GM06990 (cell line): ENCODE results near the gene PTCH2.
A peak's percentile ranks its signal among the peaks of the same experiment; 100 is the strongest.
"Not testable (repeated sequence)": the region's sequence is repeated elsewhere in the genome, so short reads cannot be mapped to it uniquely, and the experiment has no call there.

Experiments
- DNase-seq: peaks from one replicate; pipeline ENCODE4 v3.0.0-alpha.2; 2011; ENCODE audit not compliant: insufficient read length; ENCODE audit errors: extremely low read depth
- H3K27me3 ChIP-seq: replicated peaks from 2 replicates; pipeline ENCODE4 v1.6.0; 2011; ENCODE audit warnings: low read length; ENCODE audit not compliant: control insufficient read depth, insufficient read depth
- H3K36me3 ChIP-seq: 2 replicates; pipeline ENCODE4 v1.5.1; 2011; ENCODE audit warnings: low read length; ENCODE audit not compliant: control insufficient read depth, insufficient read depth
- H3K4me3 ChIP-seq: replicated peaks from 2 replicates; pipeline ENCODE4 v1.5.1; 2011; ENCODE audit warnings: low read depth, mild to moderate bottlenecking, control low read depth, low read length
- TF ChIP-seq, protein P1 (sequence below): IDR thresholded peaks from 2 replicates; pipeline ENCODE4 v1.5.1; 2011; ENCODE audit warnings: low read length, control low read depth, mild to moderate bottlenecking, inconsistent platforms; ENCODE audit not compliant: insufficient read depth, poor library complexity, severe bottlenecking

PTCH2 gene

DNA sequence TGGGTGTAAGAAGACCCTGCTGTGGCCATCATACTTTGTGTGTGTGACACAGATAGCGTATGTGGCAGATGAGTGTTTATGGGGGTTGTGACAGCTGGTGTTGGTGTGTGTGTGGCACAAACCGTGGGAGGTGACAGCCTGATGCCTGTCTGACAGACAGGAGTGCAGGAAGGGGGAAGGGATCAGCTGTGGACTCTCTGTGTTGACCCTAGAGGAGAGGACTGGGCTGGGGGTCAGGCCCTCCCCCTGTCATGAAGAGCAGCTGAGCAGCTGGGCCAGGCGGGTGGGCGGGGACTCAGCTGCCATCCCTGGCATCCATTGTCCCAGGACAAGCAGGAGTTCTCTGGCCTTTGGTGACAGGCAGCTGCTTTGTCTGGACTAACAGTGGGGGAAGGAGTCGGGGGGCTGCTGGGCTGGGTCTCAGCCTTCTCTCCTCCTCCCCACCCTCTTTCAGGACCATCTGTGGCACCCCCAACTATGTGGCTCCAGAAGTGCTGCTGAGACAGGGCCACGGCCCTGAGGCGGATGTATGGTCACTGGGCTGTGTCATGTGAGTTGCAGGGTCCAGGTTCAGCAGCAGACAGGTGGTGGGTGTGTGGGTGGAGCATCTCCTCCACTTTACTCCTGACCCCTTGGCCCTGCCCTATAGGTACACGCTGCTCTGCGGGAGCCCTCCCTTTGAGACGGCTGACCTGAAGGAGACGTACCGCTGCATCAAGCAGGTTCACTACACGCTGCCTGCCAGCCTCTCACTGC lies 40.6 kb downstream of the PTCH2 start:
- Histone ChIP-seq H3K4me3 (peak overlapping the region; percentile 70), H3K36me3 (peaks cover 30% of the 10 kb centered on the region), H3K27me3 (no peaks in the 10 kb centered on the region)
- DNase-seq: no peak
- TF ChIP-seq, protein P1, sequence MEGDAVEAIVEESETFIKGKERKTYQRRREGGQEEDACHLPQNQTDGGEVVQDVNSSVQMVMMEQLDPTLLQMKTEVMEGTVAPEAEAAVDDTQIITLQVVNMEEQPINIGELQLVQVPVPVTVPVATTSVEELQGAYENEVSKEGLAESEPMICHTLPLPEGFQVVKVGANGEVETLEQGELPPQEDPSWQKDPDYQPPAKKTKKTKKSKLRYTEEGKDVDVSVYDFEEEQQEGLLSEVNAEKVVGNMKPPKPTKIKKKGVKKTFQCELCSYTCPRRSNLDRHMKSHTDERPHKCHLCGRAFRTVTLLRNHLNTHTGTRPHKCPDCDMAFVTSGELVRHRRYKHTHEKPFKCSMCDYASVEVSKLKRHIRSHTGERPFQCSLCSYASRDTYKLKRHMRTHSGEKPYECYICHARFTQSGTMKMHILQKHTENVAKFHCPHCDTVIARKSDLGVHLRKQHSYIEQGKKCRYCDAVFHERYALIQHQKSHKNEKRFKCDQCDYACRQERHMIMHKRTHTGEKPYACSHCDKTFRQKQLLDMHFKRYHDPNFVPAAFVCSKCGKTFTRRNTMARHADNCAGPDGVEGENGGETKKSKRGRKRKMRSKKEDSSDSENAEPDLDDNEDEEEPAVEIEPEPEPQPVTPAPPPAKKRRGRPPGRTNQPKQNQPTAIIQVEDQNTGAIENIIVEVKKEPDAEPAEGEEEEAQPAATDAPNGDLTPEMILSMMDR: no peak

DNA sequence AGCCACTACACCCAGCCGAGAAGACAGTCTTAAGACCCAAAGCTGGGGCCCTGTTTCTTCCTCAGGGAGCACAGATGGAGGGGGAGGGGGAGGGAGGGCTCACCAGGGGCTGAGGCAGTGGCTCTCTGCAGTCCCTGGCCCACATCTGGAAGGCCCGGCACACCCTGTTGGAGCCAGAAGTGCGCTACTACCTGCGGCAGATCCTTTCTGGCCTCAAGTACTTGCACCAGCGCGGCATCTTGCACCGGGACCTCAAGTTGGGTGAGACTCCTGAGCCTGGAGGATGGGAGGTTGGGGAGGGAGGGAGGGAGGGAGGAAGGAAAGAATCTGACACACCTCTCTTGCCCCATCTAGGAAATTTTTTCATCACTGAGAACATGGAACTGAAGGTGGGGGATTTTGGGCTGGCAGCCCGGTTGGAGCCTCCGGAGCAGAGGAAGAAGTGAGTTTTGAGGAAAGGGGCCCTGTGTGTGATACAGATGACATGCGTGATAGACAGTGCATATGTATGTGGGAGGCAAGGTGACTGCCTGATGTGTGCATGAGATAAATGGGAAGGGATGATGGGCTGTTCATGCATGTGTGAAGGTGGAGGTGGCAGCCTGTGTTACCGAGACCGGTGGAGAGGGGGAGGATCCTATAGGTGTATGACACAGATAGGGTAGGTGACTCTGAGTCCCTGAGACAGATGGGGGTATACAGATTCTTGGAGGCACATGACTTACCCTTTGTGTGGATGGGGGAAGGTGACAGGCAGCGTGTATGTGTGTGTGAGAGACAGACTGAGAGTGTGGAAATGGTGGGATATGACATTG lies 41.4 kb downstream of the PTCH2 start:
- DNase-seq: no peak
- peak overlapping the region; percentile 70 for H3K4me3 ChIP-seq
- TF ChIP-seq, protein P1: no peak
- peaks cover 28% of the 10 kb centered on the region for H3K36me3 ChIP-seq
- no peaks in the 10 kb centered on the region for H3K27me3 ChIP-seq

DNA sequence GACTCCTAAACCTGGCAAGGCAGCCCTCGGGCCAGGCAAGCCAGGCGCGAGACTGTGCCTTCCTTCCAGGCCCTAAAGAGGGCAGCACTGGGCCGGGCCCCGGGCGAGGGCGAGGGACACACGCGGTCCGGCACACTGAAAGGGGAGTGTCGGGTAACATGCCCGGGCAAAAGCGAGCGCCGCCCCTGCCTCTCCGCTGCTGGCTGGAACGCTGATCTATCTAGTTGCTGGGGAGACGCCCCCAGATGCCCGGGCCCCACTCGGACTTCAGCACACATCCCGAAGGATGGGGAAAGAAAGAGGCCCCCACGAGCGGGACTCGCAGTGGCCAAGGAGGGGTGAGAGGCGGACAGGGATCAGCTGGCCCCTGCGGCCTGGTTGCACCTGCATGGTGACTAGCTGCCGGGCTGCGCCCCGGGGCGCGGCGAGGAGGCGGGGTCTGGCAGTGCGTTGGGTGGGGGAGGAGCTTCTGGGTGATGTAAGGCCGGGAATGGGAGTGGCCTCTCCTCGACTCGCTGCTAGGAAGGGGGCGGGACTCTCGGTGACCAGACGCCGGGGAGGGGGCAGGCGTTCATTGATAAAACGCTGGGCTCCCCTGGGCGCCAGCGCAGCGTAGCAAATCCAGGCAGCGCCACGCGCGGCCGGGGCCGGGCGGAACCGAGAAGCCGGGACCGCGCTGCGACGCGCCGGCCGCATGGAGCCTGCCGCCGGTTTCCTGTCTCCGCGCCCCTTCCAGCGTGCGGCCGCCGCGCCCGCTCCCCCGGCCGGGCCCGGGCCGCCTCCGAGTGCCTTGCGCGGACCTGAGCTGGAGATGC lies 43.1 kb downstream of the PTCH2 start, which contains the start of gene PLK3:
Gene PLK3, plus strand, starts transcription at position 608 of the 815 bp plus-strand sequence. Its CDS starts 87 bp downstream, at position 695.
- Histone ChIP-seq H3K27me3 (no peaks in the 10 kb centered on the region), H3K4me3 (peak within 1 kb of the TSS; percentile 75), H3K36me3 (peaks cover 20% of the 10 kb centered on the region)
- TF ChIP-seq, protein P1: peak; percentile 97
- DNase-seq: peak; percentile 100

DNA sequence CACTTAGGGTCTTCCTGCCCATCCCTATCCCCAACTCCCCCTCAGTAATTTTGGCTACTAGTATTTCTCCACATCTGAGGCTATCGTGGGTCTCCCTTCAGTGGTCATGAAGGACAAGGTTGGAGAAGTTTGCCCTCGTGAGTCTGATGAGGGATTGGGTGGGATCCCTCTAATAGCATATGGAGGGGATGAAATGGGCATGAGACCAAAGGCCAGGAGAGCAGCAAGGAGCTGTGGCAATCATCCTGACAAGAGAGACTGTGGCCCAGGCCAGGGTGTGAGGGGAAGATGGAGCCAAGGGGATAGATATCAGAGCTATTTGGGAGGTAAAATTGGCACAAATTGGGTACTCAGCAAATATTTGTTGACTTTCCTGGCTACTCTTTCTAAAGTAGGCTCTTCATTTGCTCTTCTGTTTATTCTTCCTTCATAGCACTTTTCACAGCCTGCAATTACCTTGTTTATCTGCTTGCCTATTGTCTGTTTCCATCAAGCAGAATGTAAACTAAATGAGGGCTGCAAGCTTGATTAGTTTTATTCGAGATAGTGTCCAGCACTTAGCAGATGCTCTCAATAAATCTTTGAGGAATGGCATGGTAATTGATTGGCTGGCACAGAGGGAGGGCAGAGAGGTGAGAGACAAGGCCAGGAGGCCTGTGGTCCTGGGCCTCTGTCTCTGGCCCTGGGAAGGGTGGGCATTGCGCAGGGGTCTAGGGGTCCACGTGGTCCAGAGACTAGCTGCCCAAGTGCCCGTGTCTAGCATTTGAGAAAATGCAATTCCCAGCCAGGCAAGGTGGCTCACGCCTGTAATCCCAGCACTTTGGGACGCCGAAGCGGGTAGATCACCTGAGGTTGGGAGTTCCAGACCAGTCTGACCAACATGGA lies 44.3 kb downstream of the PTCH2 start:
- H3K4me3 ChIP-seq: no peak overlapping the region
- H3K36me3 ChIP-seq: peaks cover 12% of the 10 kb centered on the region
- TF ChIP-seq, protein P1: no peak
- DNase-seq: no peak
- no peaks in the 10 kb centered on the region for H3K27me3 ChIP-seq

DNA sequence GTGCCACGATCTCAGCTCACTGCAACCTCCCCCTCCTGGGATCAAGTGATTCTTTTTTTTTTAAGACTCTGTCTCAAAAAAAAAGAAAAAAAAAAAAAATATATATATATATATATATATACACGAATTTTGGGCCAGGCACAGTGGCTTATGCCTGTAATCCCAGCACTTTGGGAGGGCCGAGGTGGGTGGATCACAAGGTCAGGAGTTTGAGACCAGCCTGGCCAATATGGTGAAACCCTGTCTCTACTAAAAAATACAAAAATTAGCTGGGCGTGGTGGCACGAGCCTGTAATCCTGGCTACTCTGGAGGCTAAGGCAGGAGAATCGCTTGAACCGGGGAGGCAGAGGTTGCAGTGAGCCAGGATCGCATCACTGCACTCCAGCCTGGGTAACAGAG lies 45.2 kb downstream of the PTCH2 start:
- H3K36me3 ChIP-seq, H3K27me3 ChIP-seq, DNase-seq, H3K4me3 ChIP-seq: not testable (repeated sequence)
